Thoracic aorta (tissue), 2 donors: ENCODE measurements around the gene TGFBR1. TPM values are rescaled to one million over a fixed set of nuclear protein-coding genes. Genes with fewer than 3 reads are reported as not detected.

Experiments used
- ATAC-seq: fragments of 150-250 bp; one replicate; pipeline ENCODE4 v1.8.0; 2017; ENCODE audit warnings: low read depth; ENCODE audit not compliant: insufficient number of reproducible peaks, low FRiP score
- DNase-seq: peaks from one replicate; pipeline ENCODE4 v3.0.0-alpha.2; 2020; ENCODE audit warnings: low spot score
- H3K27ac ChIP-seq, 2 donors: fragments of 200-600 bp; sonication (generic); 1 replicate in 1 of 2; 2 replicates in 1 of 2; pipeline ENCODE4 v1.5.1; 2016; ENCODE audit warnings: mild to moderate bottlenecking in 2 of 2, moderate library complexity in 2 of 2
- H3K27me3 ChIP-seq: fragments of 200-600 bp; sonication (generic); replicated peaks from 2 replicates; pipeline ENCODE4 v1.6.0; 2016; ENCODE audit warnings: mild to moderate bottlenecking; ENCODE audit not compliant: insufficient read depth
- H3K36me3 ChIP-seq: fragments of 200-600 bp; sonication (generic); one replicate; pipeline ENCODE4 v1.5.1; 2016
- H3K4me1 ChIP-seq, 2 donors: fragments of 200-600 bp; sonication (generic); 1 replicate in 1 of 2; 2 replicates in 1 of 2; pipeline versions ENCODE4 v1.5.1 to v1.6.0; 2016; ENCODE audit warnings: low read depth in 2 of 2, mild to moderate bottlenecking in 1 of 2; ENCODE audit not compliant: control insufficient read depth in 1 of 2
- H3K4me3 ChIP-seq: fragments of 200-600 bp; sonication (generic); 2 replicates; pipeline ENCODE4 v1.5.1; 2016; ENCODE audit warnings: mild to moderate bottlenecking
- H3K9me3 ChIP-seq: fragments of 200-600 bp; sonication (generic); 2 replicates; pipeline ENCODE4 v1.5.1; 2016
- CTCF ChIP-seq: fragments of 200-600 bp; sonication (generic); IDR thresholded peaks from one replicate; pipeline ENCODE4 v1.5.1; 2019; ENCODE audit warnings: antibody characterized with exemption
- total RNA-seq, 2 donors: library from RNA; depleted of rRNA; stranded (reverse); fragments of >200 nt; gene quantifications; one replicate each; pipeline versions ENCODE4 v1.1.0 to v1.2.3, GENCODE V29; 2016

TGFBR1 gene
- total RNA-seq, 2 donors from 2014 or later, result 76.8 to 87.2 TPM

DNA sequence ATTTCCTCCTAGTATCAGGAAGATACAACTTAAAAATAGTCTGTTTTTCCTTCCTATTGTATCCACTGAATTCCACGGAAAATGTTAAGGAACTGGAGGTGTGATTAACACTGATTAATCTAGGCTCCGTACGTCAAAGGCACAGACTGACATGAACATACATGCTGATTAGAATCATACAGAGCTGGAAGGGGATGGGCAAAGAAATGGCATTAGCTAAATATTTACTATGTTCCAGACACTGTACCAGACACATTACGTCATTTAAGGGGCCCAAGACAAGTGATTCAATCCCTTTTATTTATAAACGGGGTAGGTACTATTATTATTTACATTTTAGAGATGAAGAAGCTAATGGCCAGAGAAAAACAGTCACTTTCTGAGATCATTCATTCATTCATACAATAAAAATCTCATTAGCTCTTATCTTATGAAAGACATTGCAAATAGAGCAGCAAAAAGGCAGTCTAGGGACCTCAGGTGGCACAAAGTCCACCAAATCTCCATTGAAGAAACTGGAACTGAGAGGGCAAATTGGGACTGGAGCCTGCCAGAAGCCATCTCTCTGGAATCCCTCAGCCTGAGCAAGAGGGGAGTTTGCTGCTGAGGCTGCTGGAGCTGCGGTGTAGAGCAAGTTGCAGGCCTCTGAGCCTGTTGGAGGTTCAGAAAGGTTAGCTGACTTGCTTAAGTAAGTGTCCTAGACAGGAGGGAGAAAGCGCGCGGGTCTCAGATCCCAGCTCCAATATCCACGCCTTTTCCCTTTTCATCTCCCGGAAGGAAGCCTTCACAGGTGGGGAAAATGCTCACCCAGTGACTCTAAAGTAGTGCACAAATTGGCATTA, 1.6 kb upstream of the TGFBR1 start:
- no peak for ATAC-seq
- H3K4me3 ChIP-seq, result peak overlapping the region; percentile 75

GRCh38 chr9:99103901-99104458, 933 bp upstream of the TGFBR1 start:
- Histone ChIP-seq H3K27ac (peak overlapping the region; percentile 94 to 95), H3K9me3 (no peaks in the 10 kb centered on the region), H3K36me3 (no peaks in the 10 kb centered on the region), H3K4me1 (peaks cover 13 to 53% of the 10 kb centered on the region in 2 donors), H3K4me3 (peak overlapping the region; percentile 75), H3K27me3 (no peaks in the 10 kb centered on the region)
- DNase-seq (no peak), ATAC-seq (no peak)
- no peak for TF ChIP-seq CTCF

More for the DNA sequence above, 1.6 kb upstream of the TGFBR1 start:
- H3K27ac ChIP-seq, result peak overlapping the region; percentile 94 to 95
- TF ChIP-seq CTCF, result no peak
- no peaks in the 10 kb centered on the region for H3K9me3 ChIP-seq
- H3K4me1 ChIP-seq, result peaks cover 10 to 46% of the 10 kb centered on the region in 2 donors
- no peak for DNase-seq
- no peaks in the 10 kb centered on the region for H3K36me3 ChIP-seq
- H3K27me3 ChIP-seq, result no peaks in the 10 kb centered on the region

DNA sequence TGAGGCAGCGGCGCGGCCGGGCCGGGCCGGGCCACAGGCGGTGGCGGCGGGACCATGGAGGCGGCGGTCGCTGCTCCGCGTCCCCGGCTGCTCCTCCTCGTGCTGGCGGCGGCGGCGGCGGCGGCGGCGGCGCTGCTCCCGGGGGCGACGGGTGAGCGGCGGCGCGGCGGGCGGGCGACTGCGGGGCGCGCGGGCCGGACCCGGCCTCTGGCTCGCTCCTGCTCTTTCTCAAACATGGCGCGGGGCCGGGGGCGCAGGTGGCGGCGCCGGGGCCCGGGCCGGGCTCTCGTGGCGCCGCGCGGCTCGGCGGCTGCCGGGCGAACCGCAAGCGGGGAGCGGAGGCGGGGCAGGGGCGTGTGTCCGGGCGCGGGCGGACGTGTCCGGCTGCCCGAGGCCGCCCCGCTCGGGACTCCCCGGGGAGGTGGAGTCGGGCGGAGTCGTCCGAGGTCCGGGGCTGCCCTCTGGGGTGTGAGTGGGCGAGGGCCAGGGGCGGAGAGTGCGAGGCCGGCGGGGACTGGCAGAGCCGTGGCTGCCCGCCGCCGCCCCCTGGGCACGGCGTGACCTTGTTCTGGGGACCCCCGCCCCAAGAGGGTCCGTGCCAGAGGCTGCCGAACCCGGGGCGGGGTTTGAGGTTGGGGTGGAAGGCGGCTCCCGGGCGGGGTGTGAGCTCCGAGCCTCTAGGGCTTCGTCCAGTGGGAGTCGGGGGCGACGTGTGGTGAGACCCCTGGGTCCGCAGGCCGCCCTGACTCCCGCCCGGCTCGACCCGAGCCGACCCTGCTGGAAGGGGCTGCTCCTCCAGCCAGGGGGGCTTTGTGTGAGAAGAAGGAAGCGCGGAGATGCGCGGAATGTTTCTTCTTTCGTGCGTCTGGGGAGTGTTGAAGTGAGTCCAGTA, 485 bp downstream of the TGFBR1 start:
- Histone ChIP-seq H3K4me3 (peak overlapping the region; percentile 86), H3K36me3 (no peaks in the 10 kb centered on the region), H3K9me3 (no peaks in the 10 kb centered on the region), H3K27me3 (no peaks in the 10 kb centered on the region), H3K4me1 (peaks cover 19 to 65% of the 10 kb centered on the region in 2 donors), H3K27ac (peak overlapping the region; percentile 94 to 95)
- DNase-seq (peak; percentile 33), ATAC-seq (peak; percentile 44)
- no peak for TF ChIP-seq CTCF

DNA sequence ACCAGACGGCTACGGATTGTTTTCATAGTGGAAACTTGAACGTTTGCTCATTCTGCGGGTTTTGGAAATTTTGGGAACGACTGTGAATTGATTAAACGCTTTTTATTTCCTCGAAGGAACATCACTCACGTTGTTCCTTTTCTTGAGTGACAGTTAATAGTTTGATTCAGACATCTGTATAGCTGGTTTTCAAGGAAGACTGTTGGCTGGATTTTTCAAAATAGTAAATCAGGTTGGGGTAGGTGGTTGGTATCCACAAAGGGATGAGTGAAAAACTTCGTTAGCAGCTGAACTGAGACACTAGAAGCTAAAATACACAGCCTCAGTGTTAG, 1.1 kb downstream of the TGFBR1 start:
- H3K27me3 ChIP-seq, result no peaks in the 10 kb centered on the region
- no peaks in the 10 kb centered on the region for H3K36me3 ChIP-seq
- H3K4me3 ChIP-seq, result peak overlapping the region; percentile 86
- H3K27ac ChIP-seq, result peak overlapping the region; percentile 85
- H3K4me1 ChIP-seq, result peaks cover 21 to 70% of the 10 kb centered on the region in 2 donors
- ATAC-seq (no peak), DNase-seq (no peak)
- H3K9me3 ChIP-seq, result no peaks in the 10 kb centered on the region
- TF ChIP-seq CTCF, result no peak

- peaks cover 30 to 78% of the 10 kb centered on the region in 2 donors for H3K4me1 ChIP-seq
- peak overlapping the region; percentile 86 for H3K4me3 ChIP-seq
- no peak for ATAC-seq
- H3K27ac ChIP-seq, result peak overlapping the region in 1 of 2 donors; percentile 85
- H3K36me3 ChIP-seq, result no peaks in the 10 kb centered on the region
- no peaks in the 10 kb centered on the region for H3K9me3 ChIP-seq
- H3K27me3 ChIP-seq, result no peaks in the 10 kb centered on the region
- no peak for DNase-seq
- TF ChIP-seq CTCF, result no peak
These were observed 2.5 kb downstream of the TGFBR1 start for GRCh38 chr9:99107421-99107820.
